HL-60 (cell line): ENCODE data around the gene ATP6V1G1.
A peak's percentile ranks its signal among the peaks of the same experiment; 100 is the strongest.

Source experiments
- DNase-seq, 2 experiments: peaks; one replicate each; pipeline ENCODE4 v3.0.0-alpha.2; 2010 to 2020; ENCODE audit warnings: low read depth in 1 of 2, low spot score in 1 of 2
- H3K27ac ChIP-seq: fragments of 250-450 bp; sonication (Bioruptor Pico); replicated peaks from 2 replicates; pipeline ENCODE4 v1.5.1; 2020; ENCODE audit warnings: mild to moderate bottlenecking, moderate library complexity
- H3K27me3 ChIP-seq: fragments of 250-450 bp; sonication (Bioruptor Pico); 2 replicates; pipeline ENCODE4 v1.5.1; 2021; ENCODE audit warnings: mild to moderate bottlenecking, moderate library complexity; ENCODE audit not compliant: insufficient read depth, poor library complexity, severe bottlenecking
- H3K4me3 ChIP-seq: replicated peaks from 2 replicates; pipeline ENCODE4 v1.5.1; 2011; ENCODE audit warnings: mild to moderate bottlenecking, control low read depth, low read length; ENCODE audit not compliant: insufficient read depth
- CTCF ChIP-seq: IDR thresholded peaks from one replicate; pipeline ENCODE4 v1.5.1; 2011; ENCODE audit warnings: low read length, control low read depth, inconsistent platforms; ENCODE audit not compliant: insufficient read depth
- GABPA ChIP-seq: IDR thresholded peaks from 2 replicates; pipeline ENCODE4 v1.6.1; 2012; ENCODE audit warnings: low read depth
- POLR2AphosphoS5 ChIP-seq: IDR thresholded peaks from 2 replicates; pipeline ENCODE4 v1.6.1; 2012; ENCODE audit warnings: low read depth
- REST ChIP-seq: IDR thresholded peaks from 2 replicates; pipeline ENCODE4 v1.6.1; 2012; ENCODE audit warnings: low read depth; ENCODE audit not compliant: insufficient replicate concordance
- SPI1 ChIP-seq: IDR thresholded peaks from 2 replicates; pipeline ENCODE4 v1.6.1; 2012; ENCODE audit warnings: low read depth, mild to moderate bottlenecking, borderline replicate concordance

ATP6V1G1 gene

GRCh38 chr9:114580609-114581193 lies 6.9 kb upstream of the ATP6V1G1 start:
- Histone ChIP-seq H3K27ac (no peak overlapping the region), H3K27me3 (no peaks in the 10 kb centered on the region), H3K4me3 (no peak overlapping the region)
- TF ChIP-seq POLR2AphosphoS5 (no peak), GABPA (no peak), SPI1 (no peak), CTCF (no peak)
- DNase-seq = no peak

- Histone ChIP-seq H3K27ac (no peak overlapping the region), H3K27me3 (no peaks in the 10 kb centered on the region), H3K4me3 (no peak overlapping the region)
- TF ChIP-seq CTCF (no peak), POLR2AphosphoS5 (no peak), GABPA (no peak), SPI1 (no peak), REST (no peak)
- no peak for DNase-seq
Measured at GRCh38 chr9:114583371-114584155, 4.0 kb upstream of the ATP6V1G1 start.

- DNase-seq = peak in 1 of 2 experiments; percentile 52
- no peak for TF ChIP-seq SPI1
- no peak for TF ChIP-seq CTCF
- no peak for TF ChIP-seq GABPA
- no peak for TF ChIP-seq POLR2AphosphoS5
- TF ChIP-seq REST = no peak
- H3K27ac ChIP-seq = peak overlapping the region; percentile 91
- no peaks in the 10 kb centered on the region for H3K27me3 ChIP-seq
- peak overlapping the region; percentile 90 for H3K4me3 ChIP-seq
Measured at GRCh38 chr9:114588210-114588609, 641 bp downstream of the ATP6V1G1 start.
